HG02973 (cell line): Measurements from ENCODE around the gene NRG3.

ENCODE experiments used
- ATAC-seq: cut with Tn5 transposase; IDR thresholded peaks from one replicate; pipeline ENCODE4 v1.9.1; 2021; ENCODE audit warnings: moderate library complexity; ENCODE audit not compliant: unreplicated experiment

Gene NRG3

DNA sequence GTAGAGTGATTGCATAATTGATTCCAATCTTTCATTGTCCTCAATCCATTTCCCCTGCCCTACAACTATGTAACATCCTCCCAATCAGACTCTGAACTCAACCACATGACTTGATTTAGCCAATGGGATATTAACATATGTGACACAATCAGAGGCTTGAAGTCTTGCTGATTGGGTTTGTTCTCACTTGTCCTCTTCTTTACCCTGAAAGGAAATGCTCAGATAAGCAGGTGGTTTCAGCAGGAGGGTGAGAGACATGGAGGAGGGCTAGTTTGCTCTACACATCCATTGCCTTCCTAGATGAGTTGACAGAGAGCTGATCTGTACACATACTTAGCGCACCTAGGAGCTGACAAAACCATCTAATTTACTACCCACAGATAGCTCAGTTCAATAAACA is 669.4 kb downstream of the NRG3 start:
- no peak for ATAC-seq

DNA sequence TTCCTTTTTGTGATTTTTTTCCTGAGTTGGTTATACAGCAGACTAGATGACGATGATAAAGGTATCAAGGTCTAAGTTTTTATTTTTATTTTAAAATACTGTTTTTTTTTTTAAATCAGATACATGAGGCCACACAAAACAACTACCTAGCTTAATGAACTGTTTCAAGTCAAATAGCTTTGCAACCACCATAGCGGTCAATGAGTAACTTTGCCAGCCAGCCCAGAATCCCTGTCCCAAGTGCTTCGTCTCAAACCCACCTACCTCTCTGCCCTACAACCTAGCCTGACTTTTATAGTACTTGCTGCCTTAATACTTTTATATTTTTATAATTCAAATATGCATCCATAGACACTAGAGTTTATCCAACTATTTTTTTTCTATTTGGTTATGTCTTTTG is 676.5 kb downstream of the NRG3 start:
- ATAC-seq, result no peak

GRCh38 chr10:82552267-82552666 is 677.3 kb downstream of the NRG3 start:
- ATAC-seq, result no peak

GRCh38 chr10:82554381-82554780 is 679.4 kb downstream of the NRG3 start:
- ATAC-seq, result no peak

GRCh38 chr10:82558014-82558607 is 683.1 kb downstream of the NRG3 start:
- ATAC-seq, result no peak

- ATAC-seq, result no peak
Observed at GRCh38 chr10:82564353-82565196, 689.6 kb downstream of the NRG3 start.

- ATAC-seq, result no peak
Observed at GRCh38 chr10:82565197-82565575, 690.2 kb downstream of the NRG3 start.

DNA sequence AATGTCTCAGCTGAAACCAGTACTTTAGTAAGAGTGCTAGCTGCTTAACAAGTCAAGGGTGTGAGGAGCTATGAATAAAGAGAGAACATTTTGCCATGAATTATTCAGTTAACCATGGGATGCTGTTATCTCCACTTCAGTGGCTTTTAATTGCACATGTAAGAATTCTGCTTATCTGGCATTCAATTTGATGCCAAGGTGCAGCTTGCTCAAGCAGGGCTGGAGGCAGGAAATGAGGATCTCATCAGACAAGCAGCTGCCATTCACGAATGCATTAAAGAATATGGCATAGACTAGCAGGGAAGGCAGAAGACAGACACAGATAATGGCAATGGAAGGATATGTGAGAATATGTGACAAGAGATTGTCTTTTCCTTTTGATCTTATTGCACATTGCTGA is 697.8 kb downstream of the NRG3 start:
- ATAC-seq, result no peak

DNA sequence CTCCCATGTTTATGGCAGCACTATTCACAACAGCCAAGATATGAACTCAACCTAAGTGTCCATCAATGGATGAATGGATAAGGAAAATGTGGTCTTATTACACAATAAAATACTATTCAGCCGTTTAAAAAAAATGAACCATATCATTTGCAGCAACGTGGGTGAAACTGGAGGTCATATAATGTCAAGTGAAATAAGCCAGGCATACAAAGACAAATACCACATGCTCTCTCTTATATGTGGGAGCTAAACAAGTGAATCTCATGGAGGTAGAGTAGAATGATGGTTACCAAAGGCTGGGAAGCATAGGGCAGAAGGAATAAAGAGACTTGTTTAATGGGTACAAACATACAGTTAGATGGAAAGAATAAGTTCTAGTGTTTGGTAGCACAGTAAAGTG is 699.1 kb downstream of the NRG3 start:
- no peak for ATAC-seq

DNA sequence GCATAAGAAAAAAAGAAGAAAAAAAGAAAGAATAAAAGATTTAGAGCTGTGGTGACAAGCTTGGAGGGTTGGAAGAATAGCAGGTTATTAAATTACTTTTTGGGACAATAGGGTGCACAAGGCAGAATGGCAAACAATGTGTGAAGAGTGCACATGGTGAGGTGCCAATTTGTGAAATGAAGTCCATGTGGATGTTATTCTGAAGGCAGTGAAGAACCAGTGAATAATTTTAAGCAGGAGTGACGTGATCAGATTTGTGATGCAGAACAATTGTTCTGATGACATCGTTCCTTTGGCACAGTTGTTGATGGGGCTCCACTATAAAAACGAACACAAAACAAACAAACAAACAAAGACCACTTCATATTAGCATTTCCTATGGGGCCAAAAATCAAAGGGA is 700.3 kb downstream of the NRG3 start:
- no peak for ATAC-seq

DNA sequence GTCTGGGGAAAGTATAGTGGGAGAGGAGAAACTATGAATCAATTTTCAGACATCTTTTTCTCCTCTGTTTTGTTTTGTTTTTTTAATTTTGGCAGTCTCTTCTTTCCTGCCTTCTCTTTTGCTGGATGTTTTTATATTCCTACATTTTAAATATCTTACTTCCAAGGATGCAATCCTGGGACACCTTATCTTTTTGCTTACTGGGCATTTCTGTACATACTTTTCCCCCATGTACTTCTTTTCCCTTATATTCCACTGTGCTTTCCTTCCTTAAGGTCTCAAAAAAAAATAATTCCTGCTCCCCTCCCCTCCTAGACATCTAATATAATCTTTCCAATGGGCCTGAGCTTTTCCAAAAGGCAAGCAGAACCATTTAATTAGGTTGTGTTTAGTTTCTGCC is 701.1 kb downstream of the NRG3 start:
- no peak for ATAC-seq

- ATAC-seq, result no peak
Observed at GRCh38 chr10:82581940-82582339, 706.9 kb downstream of the NRG3 start.

DNA sequence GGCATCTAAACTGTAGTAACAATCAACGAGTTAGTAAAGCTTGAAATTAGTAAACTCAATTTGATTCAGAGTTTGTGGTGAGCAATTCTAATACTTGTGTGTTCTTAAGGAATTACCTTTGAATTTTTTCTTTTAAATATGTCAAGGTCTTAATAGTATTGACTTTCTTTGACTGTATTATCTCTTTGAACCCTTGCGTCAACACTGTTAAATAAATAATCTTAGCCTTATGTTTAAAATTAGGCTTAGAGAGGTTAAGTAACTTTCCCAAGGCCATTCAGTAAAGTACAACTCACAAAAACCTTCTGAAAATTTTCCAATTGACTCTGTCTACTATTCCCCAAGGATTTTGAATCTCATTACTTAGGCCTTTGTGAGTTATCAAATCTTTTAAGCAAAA is 716.4 kb downstream of the NRG3 start:
- no peak for ATAC-seq

DNA sequence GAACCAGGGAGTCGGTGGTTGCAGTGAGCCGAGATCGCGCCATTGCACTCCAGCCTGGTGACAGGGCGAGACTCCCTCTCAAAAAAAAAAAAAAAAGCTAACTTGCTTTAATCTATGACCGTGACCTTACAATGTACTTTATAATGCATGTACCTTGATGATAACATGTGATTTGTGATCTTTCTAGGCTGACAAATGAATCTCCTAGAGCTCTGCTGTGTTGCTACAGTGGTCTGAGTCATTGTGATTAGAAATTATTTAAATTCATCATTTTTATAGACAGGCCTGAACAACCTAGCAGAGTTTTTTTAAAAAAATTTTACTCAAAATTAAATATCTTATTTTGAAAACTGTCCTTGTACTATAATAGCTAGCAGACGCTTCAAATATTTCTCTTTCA is 722.8 kb downstream of the NRG3 start:
- no peak for ATAC-seq

GRCh38 chr10:82609845-82610244 is 734.9 kb downstream of the NRG3 start:
- ATAC-seq, result no peak

GRCh38 chr10:82618007-82618406 is 743.0 kb downstream of the NRG3 start:
- ATAC-seq, result no peak

GRCh38 chr10:82621680-82622079 is 746.7 kb downstream of the NRG3 start:
- no peak for ATAC-seq

DNA sequence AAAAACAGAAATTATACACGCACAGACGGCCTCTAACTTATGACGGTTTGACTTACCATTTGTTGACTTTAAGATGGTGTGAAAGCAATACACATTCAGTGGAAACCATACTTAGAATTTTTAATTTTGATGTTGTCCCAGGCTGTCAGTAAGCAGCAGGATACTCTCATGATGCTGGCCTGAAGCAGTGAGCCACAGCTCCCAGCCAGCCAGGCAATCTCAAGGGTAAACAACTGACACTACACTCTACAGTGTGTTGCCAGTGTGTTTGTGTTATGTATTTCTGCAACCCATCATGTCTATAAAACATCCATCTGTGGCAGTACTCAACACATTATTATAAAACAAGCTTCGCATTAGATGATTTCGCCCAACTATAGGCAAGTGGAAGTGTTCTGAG is 747.5 kb downstream of the NRG3 start:
- ATAC-seq, result no peak

DNA sequence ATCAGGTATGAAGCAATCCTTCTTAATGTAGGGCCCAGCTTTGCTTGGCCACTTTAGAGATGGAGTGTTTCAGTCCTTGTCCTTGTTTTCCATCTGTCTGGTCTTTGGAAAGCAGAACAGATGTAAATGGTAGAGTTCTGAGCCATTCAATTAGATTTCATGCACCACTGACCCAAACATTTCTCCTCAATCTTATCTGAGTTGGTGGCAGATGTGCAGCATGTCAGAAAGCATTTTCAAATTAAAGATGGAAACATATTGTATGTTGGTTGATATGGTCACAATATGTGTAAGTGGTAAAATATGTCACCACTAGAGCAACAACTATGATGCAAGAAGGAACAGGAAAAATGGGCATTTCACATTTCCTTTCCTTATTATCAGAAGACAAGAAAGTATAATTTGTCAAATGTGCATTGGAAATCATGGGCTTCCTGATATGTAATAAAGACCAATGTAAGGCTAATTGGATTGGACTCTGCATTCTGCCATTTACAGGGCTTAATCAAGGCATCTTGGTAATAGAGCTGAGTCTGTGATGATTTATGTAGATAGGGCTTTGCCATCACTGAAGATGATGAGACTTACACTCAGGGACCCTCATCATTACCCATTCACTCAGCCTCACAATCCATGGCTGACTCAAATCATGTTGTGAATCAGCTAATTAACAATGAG is 750.7 kb downstream of the NRG3 start:
- no peak for ATAC-seq

DNA sequence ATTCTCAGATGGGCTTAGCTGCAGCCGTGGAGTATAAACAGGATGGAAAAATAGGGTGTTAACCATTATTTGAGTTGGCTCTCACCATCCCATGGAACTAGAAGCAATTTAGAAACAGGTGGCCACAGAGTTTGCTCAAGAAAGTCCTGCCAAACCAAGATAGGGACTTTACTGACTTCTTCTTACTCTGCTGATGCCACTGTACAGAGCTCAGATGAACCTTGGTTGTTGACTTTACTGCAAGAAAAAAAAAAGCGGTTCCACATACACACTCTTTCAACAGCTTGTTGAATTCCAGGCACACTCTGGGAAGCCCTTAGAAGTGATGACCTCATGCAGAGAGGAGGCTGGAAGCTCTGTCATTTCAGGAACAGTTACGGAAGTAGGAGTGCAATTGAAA is 753.4 kb downstream of the NRG3 start:
- ATAC-seq, result no peak

- no peak for ATAC-seq
Observed at GRCh38 chr10:82643076-82643475, 768.1 kb downstream of the NRG3 start.

- ATAC-seq, result no peak
Observed at GRCh38 chr10:82643601-82644000, 768.6 kb downstream of the NRG3 start.
